ENCODE measurements around the gene SLC7A5. TPM values are rescaled to one million over a fixed set of nuclear protein-coding genes. Genes with fewer than 3 reads are reported as not detected.
"Not testable (repeated sequence)": the region's sequence is repeated elsewhere in the genome, so short reads cannot be mapped to it uniquely, and the experiment has no call there.

Gene SLC7A5
- total RNA-seq, 1 experiment from 2014 or later, result 24.5 TPM

GRCh38 chr16:87800497-87800896 is 68.8 kb downstream of the SLC7A5 start:
- DNase-seq (ENCODE audit: low read depth), result no peak

GRCh38 chr16:87795336-87795735 is 74.0 kb downstream of the SLC7A5 start:
- no peak for DNase-seq (ENCODE audit: low read depth)

GRCh38 chr16:87794485-87795078 is 74.7 kb downstream of the SLC7A5 start:
- no peak for DNase-seq (ENCODE audit: low read depth)

- no peak for DNase-seq (ENCODE audit: low read depth)
Observed at GRCh38 chr16:87792205-87792565, 77.1 kb downstream of the SLC7A5 start.

- no peak for DNase-seq (ENCODE audit: low read depth)
Observed at GRCh38 chr16:87791295-87792204, 77.8 kb downstream of the SLC7A5 start.

- peak; percentile 86 for DNase-seq (ENCODE audit: low read depth)
Observed at GRCh38 chr16:87790292-87791100, 78.8 kb downstream of the SLC7A5 start.

- peak; percentile 91 for DNase-seq (ENCODE audit: low read depth)
Observed at GRCh38 chr16:87789437-87790291, 79.6 kb downstream of the SLC7A5 start.

- DNase-seq (ENCODE audit: low read depth), result not testable (repeated sequence)
Observed at GRCh38 chr16:87788730-87789436, 80.4 kb downstream of the SLC7A5 start.

- not testable (repeated sequence) for DNase-seq (ENCODE audit: low read depth)
Observed at GRCh38 chr16:87787451-87788091, 81.7 kb downstream of the SLC7A5 start.

- DNase-seq (ENCODE audit: low read depth), result no peak
Observed at GRCh38 chr16:87784812-87785211, 84.5 kb downstream of the SLC7A5 start.

GRCh38 chr16:87782033-87782432 is 87.3 kb downstream of the SLC7A5 start:
- no peak for DNase-seq (ENCODE audit: low read depth)

- DNase-seq (ENCODE audit: low read depth), result no peak
Observed at GRCh38 chr16:87780385-87780989, 88.8 kb downstream of the SLC7A5 start.

Other genes with a start within 250 kb of the SLC7A5 start
- gene KLHDC4, start 103.5 kb downstream of the SLC7A5 start, total RNA-seq (2014; rRNA removed), result 20.5 and 26.7 TPM in 2 replicates
- gene CA5A, start 67.0 kb upstream of the SLC7A5 start, total RNA-seq (2014; rRNA removed), result not detected in 2 replicates
- gene BANP, start 81.9 kb upstream of the SLC7A5 start, total RNA-seq (2014; rRNA removed), result 19.7 and 20.5 TPM in 2 replicates